ENCODE results near the gene HOXB1. TPM values are rescaled to one million over a fixed set of nuclear protein-coding genes. Genes with fewer than 3 reads are reported as not detected.
A peak's percentile ranks its signal among the peaks of the same experiment; 100 is the strongest.

The HOXB1 gene
- total and polyA plus RNA-seq, 2 donors (not counting 3 experiments of a cell fraction or from before 2014, with no cell fraction given) = not detected

- TF ChIP-seq CTCF (IDR thresholded peaks at IDR 0.05; ENCODE audit: extremely low read depth in 1 of 2, insufficient read depth in 1 of 2, low read depth in 1 of 2, low read length in 2 of 2) = no peak
- no peak for TF ChIP-seq POLR2AphosphoS5 (IDR thresholded peaks at IDR 0.05; ENCODE audit: insufficient read depth, low read depth, low read length)
- TF ChIP-seq POLR2A (IDR thresholded peaks at IDR 0.05; ENCODE audit: low read depth, low read length) = no peak
- no peak for TF ChIP-seq MYC (IDR thresholded peaks at IDR 0.05; ENCODE audit: low read depth, low read length)
- no peak for TF ChIP-seq MAX (IDR thresholded peaks at IDR 0.05; ENCODE audit: insufficient read depth, insufficient read length)
- TF ChIP-seq FOS (IDR thresholded peaks at IDR 0.05; ENCODE audit: borderline replicate concordance, insufficient read depth, low read length) = no peak
- no peak for TF ChIP-seq JUN (IDR thresholded peaks at IDR 0.05; ENCODE audit: borderline replicate concordance, insufficient read depth, insufficient read length, low read depth)
- TF ChIP-seq GATA2 (IDR thresholded peaks at IDR 0.05; ENCODE audit: insufficient read depth, insufficient read length, low read depth, low read length) = no peak
- no peak for TF ChIP-seq EZH2 (IDR thresholded peaks at IDR 0.05; ENCODE audit: borderline replicate concordance, low read depth, low read length, severe bottlenecking)
- H3K4me2 ChIP-seq (ENCODE audit: insufficient read depth, low read length) = peak overlapping the region; percentile 81
- H3K4me3 ChIP-seq (replicated peaks in 1 of 3; ENCODE audit: insufficient read depth in 1 of 3, low read depth in 1 of 3, low read length in 3 of 3) = peak overlapping the region in 2 of 3 experiments; percentile 9 to 46
- peak overlapping the region; percentile 29 for H3K9ac ChIP-seq (replicated peaks; ENCODE audit: extremely low read depth, insufficient read depth, low read length)
- H4K20me1 ChIP-seq (replicated peaks; ENCODE audit: control insufficient read depth, extremely low read depth, insufficient read depth, low read length) = no peaks in the 10 kb centered on the region
- dilution Hi-C loops (cut with MboI; ENCODE audit: extremely low pct_ligation_motif_present, low sequenced_read_pairs) (no loop called here), intact Hi-C loops (cut with micrococcal nuclease) (loop anchor here (1.0 kb wide), 1 partner anchor 31 kb away; no protein-coding TSS in a partner anchor)
- ChIA-PET CTCF (interaction anchor here (0.7 to 2.4 kb wide), 3 partner anchors 19 to 222 kb away, joined by 3 to 9 read pairs (median 4); no protein-coding TSS in a partner anchor), POLR2A (no interaction called here)
- H3K9me1 ChIP-seq (replicated peaks; ENCODE audit: control insufficient read depth, extremely low read depth, insufficient read depth, low read length) = no peaks in the 10 kb centered on the region
- no TSS peak for BruUV-seq (replicated peaks)
- DNase-seq (ENCODE audit: low read depth, low spot score) (peak; percentile 53), FAIRE-seq (peak; percentile 38)
- H3K27ac ChIP-seq (ENCODE audit: insufficient read depth, low read depth, low read length) = peak overlapping the region; percentile 47
- no peaks in the 10 kb centered on the region for H3K27me3 ChIP-seq (ENCODE audit: control insufficient read depth in 2 of 2, insufficient read depth in 2 of 2, low read length in 2 of 2)
- H3K9me3 ChIP-seq (replicated peaks; ENCODE audit: control insufficient read depth, insufficient read depth, low read length) = no peaks in the 10 kb centered on the region
- peaks cover 80% of the 10 kb centered on the region for H3K4me1 ChIP-seq (ENCODE audit: control insufficient read depth, extremely low read depth, insufficient read depth, low read length)
- peaks cover 0 to 3% of the 10 kb centered on the region in 2 experiments for H3K36me3 ChIP-seq (ENCODE audit: control insufficient read depth in 2 of 2, extremely low read depth in 1 of 2, insufficient read depth in 2 of 2, low read length in 2 of 2)
- H3K79me2 ChIP-seq (ENCODE audit: control insufficient read depth, insufficient read depth, low read length) = peaks cover 94% of the 10 kb centered on the region
- H2AFZ ChIP-seq (ENCODE audit: low read depth, low read length) = no peak overlapping the region
Observed at GRCh38 chr17:48575066-48575582, 44.3 kb upstream of the HOXB1 start.
